Spleen (tissue), 7 donors: ENCODE measurements around the gene AGFG2.

Experiments
- CTCF ChIP-seq, 11 experiments: fragments of 200-600 bp in 7 of 11; fragments of 450-650 bp in 4 of 11; sonication (generic) in 4 of 11; IDR thresholded peaks in 8 of 11; conservative IDR thresholded peaks in 3 of 11; 1 replicate in 7 of 11; 2 replicates in 4 of 11; pipeline versions ENCODE4 v1.4.0 to v1.8.0; 2016 to 2021; ENCODE audit warnings: antibody characterized with exemption in 11 of 11, inconsistent platforms in 4 of 11, mild to moderate bottlenecking in 1 of 11
- POLR2A ChIP-seq, 3 donors: fragments of 450-650 bp; IDR thresholded peaks; one replicate each; pipeline ENCODE4 v1.5.1; 2017; ENCODE audit warnings: antibody characterized with exemption in 3 of 3, mild to moderate bottlenecking in 1 of 3
- donor health status: DM: no; HTN: no; CAD: no; lungs with moderate emphysema.
- donor health status: DM: no; HTN: no; CAD: no.
- donor health status: DM: no; HTN: no; CAD: no.

- TF ChIP-seq CTCF (IDR thresholded peaks at IDR 0.05 in 8 of 11, conservative IDR thresholded peaks at IDR 0.05 in 3 of 11) (no peak), POLR2A (IDR thresholded peaks at IDR 0.05) (no peak)
Observed at GRCh38 chr7:100515072-100515532, 23.9 kb upstream of the AGFG2 start.
